COR-L47 (cell line): ENCODE measurements around the gene CCDC6.

Source experiments
- DNase-seq: peaks from one replicate; lab custom pipeline; 2025; lab: John Stamatoyannopoulos, UW

Gene CCDC6

DNA sequence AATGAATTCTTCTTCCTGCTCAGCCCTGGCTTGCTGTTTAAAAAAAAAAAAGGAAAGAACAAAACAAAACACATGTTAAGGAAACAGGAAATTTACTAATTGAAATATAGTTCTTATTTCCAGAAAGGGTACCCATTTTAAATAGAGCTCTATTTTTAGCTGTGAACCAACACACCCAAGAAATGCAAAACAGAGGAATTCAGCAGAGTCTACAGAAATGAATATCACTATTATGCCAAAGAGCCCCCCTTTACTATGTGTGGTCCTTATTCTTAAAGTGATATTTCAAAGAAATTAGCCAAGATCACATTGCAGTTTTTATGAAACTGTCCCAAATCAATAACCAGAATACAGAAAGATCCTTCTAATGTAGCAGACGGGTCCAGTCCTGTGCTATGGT, 53.7 kb downstream of the CCDC6 start:
- DNase-seq, result no peak

GRCh38 chr10:59851864-59852263, 54.5 kb downstream of the CCDC6 start:
- DNase-seq, result no peak

DNA sequence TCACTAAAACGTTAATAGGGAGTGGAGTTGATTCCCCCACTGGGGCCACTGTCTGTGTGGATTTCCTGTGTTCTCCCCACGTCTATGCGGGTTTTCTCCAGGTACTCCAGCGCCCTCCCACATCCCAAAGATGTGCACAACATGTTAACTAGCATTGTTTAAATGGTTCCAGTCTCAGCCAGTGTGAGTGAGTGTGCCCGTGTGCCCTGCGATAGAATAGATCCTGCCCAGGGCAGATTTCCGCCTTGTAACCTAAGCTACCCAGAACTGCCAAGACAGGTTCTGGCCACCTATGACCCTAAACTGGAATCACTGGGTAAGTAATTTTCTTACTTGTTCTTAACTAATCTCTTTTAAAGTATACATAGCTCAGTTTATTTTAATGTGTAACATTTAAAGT, 58.5 kb downstream of the CCDC6 start:
- DNase-seq, result no peak

- DNase-seq, result no peak
Observed at GRCh38 chr10:59847326-59847725, 59.0 kb downstream of the CCDC6 start.

GRCh38 chr10:59844436-59844835, 61.9 kb downstream of the CCDC6 start:
- DNase-seq, result no peak

DNA sequence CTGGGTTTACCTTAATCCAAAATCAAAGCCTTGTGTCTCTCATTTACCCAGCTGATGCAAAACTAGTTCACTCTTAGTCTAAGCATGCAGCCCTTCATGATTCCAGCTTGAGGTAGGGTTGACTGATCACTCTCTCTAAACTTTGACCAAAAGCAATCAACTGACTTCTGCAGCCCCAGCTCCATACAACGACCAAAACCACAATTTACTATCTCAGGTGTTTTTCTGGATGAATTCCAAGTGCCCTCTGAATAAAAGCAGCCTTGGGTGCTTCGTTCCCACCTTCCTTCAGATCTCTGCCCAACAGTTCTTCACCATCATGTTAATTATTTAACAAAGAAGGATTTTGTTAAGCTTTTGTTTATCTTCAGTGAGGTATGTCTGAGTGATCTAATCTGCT, 62.6 kb downstream of the CCDC6 start:
- DNase-seq, result no peak

GRCh38 chr10:59839576-59839975, 66.8 kb downstream of the CCDC6 start:
- DNase-seq, result no peak

DNA sequence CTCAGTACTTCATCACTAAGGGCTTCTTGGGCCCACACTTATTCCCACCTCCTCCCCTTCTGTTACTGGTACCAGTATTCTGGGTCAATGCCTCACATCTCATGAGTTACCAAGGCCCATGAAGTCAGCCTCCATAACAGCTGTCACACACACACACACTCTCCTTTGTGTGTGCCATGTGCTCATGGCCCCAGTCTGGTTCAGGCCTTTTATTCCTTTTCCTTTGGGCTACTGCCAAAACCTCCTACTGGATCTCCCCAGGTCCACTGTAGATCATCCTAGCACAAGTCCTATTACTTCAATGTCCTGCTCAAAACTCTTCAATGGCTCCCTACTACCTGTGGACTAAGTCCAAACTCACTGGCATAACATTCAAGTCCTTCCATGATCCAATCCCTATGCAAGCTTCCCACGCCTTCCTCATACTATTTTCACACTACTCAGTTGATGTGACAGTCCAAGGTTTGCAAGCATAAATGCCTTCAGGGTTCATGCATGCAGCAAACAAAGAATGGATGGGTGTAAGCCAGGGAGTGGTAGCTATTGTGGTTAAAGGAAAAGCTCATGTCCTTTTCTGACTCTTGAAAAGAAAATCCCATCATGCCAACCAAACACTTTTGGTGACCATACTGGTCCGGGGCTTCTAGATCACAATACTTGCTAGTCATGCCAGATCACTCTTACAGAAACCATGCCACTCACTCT, 68.1 kb downstream of the CCDC6 start:
- DNase-seq, result no peak

GRCh38 chr10:59833810-59834209, 72.5 kb downstream of the CCDC6 start:
- DNase-seq, result no peak

GRCh38 chr10:59832506-59832905, 73.8 kb downstream of the CCDC6 start:
- no peak for DNase-seq

DNA sequence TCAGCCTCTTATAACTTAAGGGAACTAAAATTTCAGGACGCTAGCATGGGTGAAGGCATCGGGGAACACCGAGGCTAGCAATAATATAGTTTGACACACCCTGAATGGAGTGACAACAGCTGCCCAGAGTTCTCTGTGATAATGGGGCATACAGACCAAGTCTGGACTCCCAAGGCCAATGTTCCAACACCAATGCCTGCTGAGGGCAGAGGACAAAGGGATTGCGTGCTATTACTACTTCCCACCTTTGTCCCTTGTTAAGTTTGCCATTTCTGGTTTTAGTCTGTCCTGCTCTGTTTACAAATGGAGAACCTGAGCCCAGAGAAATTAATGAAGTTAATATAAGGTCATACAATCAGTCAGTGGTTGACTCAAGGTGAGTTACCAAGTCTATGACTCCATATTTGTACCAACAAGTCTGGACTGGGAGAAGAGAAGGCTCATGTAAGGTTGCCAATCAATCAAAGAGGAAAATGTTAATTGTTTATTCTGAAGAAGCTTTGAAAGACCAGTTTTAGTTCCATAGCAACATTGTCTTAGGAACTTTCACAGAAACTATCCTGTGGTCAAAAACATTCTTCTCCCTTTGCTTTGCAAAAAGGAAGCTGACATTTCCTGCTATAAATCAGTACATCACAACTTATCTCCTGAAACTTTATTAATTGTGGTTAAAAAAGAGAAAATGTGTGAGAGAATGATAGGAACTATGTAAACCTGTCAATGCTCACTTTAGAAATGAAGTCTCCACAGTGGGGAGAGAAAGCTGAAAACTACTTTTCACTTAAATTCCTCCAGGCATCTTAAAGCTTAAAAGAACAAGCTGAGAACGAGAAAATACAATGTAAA, 74.5 kb downstream of the CCDC6 start:
- DNase-seq, result no peak

- DNase-seq, result peak; percentile 62
Observed at GRCh38 chr10:59830601-59831259, 75.6 kb downstream of the CCDC6 start.

DNA sequence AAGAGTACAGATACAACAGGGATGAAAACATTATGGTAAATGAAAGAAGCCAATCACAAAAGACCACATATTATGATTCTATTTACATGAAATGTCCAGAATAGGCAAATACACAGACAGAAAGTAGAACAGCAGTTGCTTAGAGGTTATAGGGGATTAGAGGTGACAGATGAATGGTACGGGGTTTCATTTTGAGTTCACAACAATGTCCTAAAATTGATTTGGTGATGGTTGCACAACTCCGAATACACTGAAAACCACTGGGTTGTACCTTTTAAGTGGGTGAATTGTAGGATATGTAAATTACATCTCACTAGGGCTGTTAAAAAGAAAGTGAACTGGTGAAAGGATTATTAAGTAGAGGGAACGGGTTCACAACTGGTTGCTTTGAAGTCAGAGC, 76.8 kb downstream of the CCDC6 start:
- no peak for DNase-seq

DNA sequence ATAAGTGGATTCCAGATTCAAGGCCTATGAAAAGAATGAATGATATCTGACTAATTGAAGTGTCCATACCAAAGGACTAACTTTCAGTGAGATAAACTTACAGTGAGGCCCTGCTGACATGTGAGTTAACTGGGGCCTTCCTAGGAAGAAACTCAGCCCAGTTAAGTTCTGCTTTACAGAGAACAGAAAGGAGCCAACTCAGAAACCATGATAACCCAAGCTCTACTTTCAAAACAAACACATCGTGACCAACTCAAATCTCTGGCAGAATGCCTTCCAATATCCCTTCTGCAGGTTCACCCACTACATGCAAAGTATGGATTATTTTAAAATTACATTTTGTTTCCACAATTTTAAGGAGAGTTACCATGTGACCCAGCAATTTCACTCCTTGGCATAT, 77.3 kb downstream of the CCDC6 start:
- no peak for DNase-seq

DNA sequence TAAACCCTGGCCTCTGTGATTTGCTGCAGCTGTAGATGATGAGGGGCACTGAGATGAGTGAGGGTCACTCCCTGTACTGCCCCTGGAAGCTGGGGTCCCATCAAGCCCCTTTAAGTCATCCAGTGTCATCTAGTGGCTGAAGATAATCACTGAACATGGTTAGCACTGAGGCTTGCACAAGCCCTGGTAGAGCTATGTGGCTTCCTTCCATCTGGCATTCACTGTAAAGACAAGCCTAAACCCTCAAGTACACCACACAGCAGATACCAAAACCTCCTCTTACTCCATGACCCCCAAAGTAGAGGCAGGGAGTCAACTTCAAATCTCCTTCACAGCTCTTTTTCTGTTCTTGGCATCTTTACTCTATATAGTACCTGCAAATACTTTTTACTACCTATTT, 80.4 kb downstream of the CCDC6 start:
- DNase-seq, result no peak

DNA sequence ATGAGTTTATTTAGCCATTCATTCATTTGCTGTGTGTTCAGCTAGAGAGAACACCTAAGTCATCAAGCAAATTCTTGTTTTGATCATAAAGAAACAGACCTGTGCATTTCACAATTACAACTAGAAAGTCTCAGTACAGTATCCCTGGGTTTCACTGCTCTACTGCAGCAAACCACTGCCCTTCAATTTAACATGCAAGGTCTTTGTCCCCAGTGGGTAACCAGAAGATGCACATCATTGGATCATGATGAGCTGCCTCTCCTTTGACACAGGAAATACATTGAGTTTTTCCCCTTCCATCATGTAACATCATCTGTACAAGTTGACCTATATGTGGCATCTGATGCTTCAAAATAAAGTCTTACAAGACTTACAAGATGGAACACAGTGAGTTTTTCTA, 82.6 kb downstream of the CCDC6 start:
- DNase-seq, result no peak

- DNase-seq, result no peak
Observed at GRCh38 chr10:59823111-59823510, 83.2 kb downstream of the CCDC6 start.

DNA sequence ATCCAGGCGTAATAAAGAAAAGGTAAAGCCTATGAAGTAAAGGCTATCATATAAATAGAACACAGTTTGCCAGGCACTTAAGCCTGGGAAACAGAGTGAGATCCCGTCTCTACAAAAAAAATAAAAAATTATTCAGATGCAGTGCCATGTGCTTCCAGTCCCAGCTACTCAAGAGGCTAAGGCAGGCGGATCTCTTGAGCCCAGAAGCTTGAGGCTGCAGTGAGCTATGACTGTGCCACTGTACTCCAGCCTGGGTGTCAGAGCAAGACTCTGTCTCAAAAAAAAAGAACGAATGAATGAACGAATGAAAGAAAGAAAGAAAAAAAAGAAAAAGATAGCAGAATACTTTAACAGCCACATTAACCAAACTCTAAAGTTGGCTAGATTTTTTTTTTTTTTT, 85.9 kb downstream of the CCDC6 start:
- no peak for DNase-seq

DNA sequence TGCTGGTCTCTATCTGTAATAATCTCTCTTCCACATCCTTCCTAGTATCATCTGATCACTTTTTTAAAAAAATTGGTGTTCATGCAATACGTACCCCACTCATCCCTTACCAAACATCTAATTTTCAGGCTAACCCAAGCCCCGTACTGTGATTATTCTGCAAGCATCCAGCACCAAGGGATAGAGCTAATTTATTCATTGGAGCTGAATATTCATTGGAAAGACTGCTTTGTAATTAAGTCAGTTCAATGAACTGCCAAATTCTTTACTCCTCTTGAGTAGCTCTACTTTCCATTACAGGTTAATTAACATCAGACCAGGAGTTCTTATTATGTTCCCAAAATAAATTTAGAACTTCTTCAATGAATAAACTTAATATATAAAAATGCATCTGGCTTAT, 86.7 kb downstream of the CCDC6 start:
- no peak for DNase-seq

GRCh38 chr10:59819265-59819664, 87.1 kb downstream of the CCDC6 start:
- no peak for DNase-seq

DNA sequence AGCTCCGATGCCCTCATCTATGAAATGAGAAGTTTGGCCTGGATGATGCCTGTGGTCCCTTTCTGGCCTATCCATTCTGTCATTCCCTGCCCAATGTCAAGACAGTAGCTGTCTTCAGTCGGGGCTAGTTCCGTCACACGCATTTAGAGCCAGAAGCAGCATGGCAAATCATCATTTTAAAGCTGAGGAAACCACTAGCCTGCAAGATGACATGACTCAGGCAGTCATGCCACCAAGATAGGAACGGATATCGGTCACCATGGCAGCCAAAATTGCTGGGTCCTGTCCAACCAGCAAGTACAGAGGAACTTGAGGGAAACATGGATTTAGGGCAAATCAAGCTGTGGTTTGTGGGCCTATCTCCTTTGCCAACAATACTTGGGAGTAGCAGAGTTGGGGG, 88.6 kb downstream of the CCDC6 start:
- no peak for DNase-seq

- DNase-seq, result no peak
Observed at GRCh38 chr10:59814878-59815277, 91.5 kb downstream of the CCDC6 start.

- no peak for DNase-seq
Observed at GRCh38 chr10:59812519-59813122, 93.7 kb downstream of the CCDC6 start.
